Karpas-422 (cell line): ENCODE measurements around the gene SPATA33. TPM values are rescaled to one million over a fixed set of nuclear protein-coding genes. Genes with fewer than 3 reads are reported as not detected.
"Not testable (repeated sequence)": the region's sequence is repeated elsewhere in the genome, so short reads cannot be mapped to it uniquely, and the experiment has no call there.

ENCODE experiments used
- DNase-seq: peaks from one replicate; pipeline ENCODE4 v3.0.0-alpha.2; 2015
- H2AFZ ChIP-seq: fragments of 200-600 bp; sonication (generic); 2 replicates; pipeline ENCODE4 v1.6.1; 2014; ENCODE audit warnings: antibody characterized with exemption, low read length, mixed read lengths
- H3K27ac ChIP-seq: fragments of 200-600 bp; sonication (generic); 2 replicates; pipeline ENCODE4 v1.5.1; 2014; ENCODE audit warnings: mild to moderate bottlenecking, low read length, moderate library complexity
- H3K27me3 ChIP-seq: fragments of 200-600 bp; sonication (generic); 2 replicates; pipeline ENCODE4 v1.6.1; 2014; ENCODE audit warnings: low read length, mixed read lengths
- H3K36me3 ChIP-seq: fragments of 200-600 bp; sonication (generic); 2 replicates; pipeline ENCODE4 v1.6.1; 2014; ENCODE audit warnings: low read length, mixed read lengths; ENCODE audit not compliant: insufficient read depth
- H3K4me1 ChIP-seq: fragments of 200-600 bp; sonication (generic); 2 replicates; pipeline ENCODE4 v1.6.1; 2014; ENCODE audit warnings: mild to moderate bottlenecking, low read length, mixed read lengths
- H3K4me2 ChIP-seq: fragments of 200-600 bp; sonication (generic); 2 replicates; pipeline ENCODE4 v1.6.1; 2014; ENCODE audit warnings: low read length, low read depth, mild to moderate bottlenecking; ENCODE audit not compliant: poor library complexity, severe bottlenecking
- H3K4me3 ChIP-seq: fragments of 200-600 bp; sonication (generic); 2 replicates; pipeline ENCODE4 v1.5.1; 2014; ENCODE audit warnings: mild to moderate bottlenecking, antibody characterized with exemption, low read length, mixed read lengths
- H3K79me2 ChIP-seq: fragments of 200-600 bp; sonication (generic); 2 replicates; pipeline ENCODE4 v1.6.1; 2014; ENCODE audit warnings: mild to moderate bottlenecking, low read length, mixed read lengths
- H3K9ac ChIP-seq: fragments of 200-600 bp; sonication (generic); 2 replicates; pipeline ENCODE4 v1.6.0; 2014; ENCODE audit warnings: low read length
- H3K9me2 ChIP-seq: fragments of 200-600 bp; sonication (generic), shearing (Covaris generic); replicated peaks from 2 replicates; pipeline ENCODE4 v1.6.0; 2014; ENCODE audit warnings: mild to moderate bottlenecking, low read length, moderate library complexity; ENCODE audit not compliant: insufficient read depth
- H3K9me3 ChIP-seq: fragments of 300-700, 200-600 bp; sonication (generic); 2 replicates; pipeline ENCODE4 v1.6.1; 2014; ENCODE audit warnings: low read length, mixed read lengths
- H4K20me1 ChIP-seq: fragments of 200-600 bp; sonication (generic); 2 replicates; pipeline ENCODE4 v1.6.1; 2014; ENCODE audit warnings: mild to moderate bottlenecking, antibody characterized with exemption, low read length, low read depth; ENCODE audit not compliant: insufficient read depth
- total RNA-seq: library from RNA; depleted of rRNA; stranded (reverse); fragments of >200 nt; shearing (Covaris generic); gene quantifications from 2 replicates; pipeline ENCODE4 v1.2.3, GENCODE V29; 2014; ENCODE audit warnings: low replicate concordance

The SPATA33 gene
- total RNA-seq, 1 experiment from 2014 or later: 5.1 TPM

DNA sequence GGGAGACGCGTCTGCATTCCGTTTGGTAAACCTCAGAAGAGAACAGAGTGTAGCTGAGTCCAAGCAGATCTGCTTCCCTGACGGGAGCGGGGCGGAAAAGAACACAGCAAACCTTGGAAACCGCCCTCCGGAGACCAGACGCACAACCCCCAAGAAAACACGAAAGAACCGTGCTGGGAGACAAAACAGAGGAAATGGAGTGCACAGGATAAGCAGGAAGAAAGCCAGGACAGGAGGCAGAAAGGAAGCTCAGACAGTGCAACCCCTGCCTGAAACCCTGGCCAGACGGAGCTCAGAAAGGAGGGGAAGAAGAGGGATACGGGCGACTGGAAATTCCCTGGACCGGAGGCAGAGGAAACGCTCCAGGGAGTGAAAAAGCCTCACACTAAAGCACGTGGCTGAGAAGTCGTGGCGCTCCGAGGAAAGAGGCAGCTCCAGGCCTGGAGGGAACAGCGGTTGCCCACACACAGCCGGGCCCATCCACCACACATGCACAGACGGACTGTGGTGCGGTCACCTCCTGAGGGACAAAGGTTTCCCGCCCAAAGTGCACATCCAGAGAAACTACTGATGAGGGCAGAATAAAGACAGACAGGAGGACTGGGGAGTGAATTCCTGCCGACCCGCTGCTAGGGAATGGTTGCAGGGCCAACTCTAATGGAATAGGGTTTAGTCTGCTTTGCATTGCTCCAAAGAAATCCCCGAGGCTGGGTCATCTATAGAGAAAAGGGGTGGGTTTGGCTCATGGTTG lies 34.0 kb upstream of the SPATA33 start:
- Histone ChIP-seq H3K27ac (no peak overlapping the region), H3K27me3 (no peaks in the 10 kb centered on the region), H3K4me3 (no peak overlapping the region), H3K9ac (no peak overlapping the region), H3K4me2 (no peak overlapping the region), H3K79me2 (no peaks in the 10 kb centered on the region), H3K9me3 (no peaks in the 10 kb centered on the region), H4K20me1 (no peaks in the 10 kb centered on the region; the same call in 1 of the 2 replicates), H3K9me2 (no peaks in the 10 kb centered on the region), H3K4me1 (peaks cover 9% of the 10 kb centered on the region), H2AFZ (no peak overlapping the region), H3K36me3 (no peaks in the 10 kb centered on the region)
- DNase-seq: no peak

DNA sequence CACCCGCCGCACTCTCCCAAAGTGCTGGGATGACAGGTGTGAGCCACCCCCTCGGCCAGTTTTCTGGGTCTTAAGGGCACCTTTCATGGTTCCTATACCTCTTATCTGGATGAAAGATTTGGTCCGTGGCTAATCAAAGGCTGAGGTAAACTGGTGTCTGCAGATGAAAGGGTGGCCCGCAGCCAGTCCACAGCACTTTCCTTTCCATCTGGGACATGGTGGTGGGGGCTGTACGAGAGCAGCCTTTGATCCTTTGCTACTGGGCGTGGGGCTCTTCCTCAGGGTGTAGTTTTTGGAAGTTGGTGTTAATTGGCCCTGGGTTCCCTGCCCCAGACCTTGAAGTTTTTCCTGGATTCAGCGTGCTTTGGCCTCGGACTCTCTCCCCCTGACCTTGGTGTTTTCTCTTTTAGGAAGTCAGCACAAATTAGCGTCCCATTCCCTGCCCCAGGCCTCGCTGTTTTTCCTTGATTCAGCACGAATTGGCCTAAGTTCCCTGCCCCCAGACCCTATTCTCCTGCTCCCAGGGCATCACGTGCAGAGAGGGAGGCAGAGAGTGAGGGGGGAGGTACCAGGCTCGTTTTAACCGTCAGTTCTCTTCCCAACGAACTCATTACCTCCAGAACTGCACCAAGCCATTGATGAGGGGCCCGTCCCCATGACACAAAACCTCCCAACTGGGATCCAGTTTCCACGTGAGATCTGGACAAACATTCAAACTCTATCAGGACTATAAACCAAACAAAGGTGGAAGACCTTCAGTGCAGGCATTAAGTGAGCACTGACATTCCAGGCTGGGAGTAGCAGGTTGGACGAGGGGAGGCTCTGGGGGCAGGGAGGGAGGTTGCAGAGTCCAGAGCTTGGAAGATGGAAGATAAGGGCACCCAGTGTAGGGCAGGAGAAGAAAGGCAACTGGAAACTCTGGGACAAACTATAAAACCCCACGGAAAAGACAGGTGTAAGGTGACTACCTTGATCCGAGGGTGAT lies 32.6 kb upstream of the SPATA33 start:
- Histone ChIP-seq H3K9me2 (no peaks in the 10 kb centered on the region), H3K36me3 (no peaks in the 10 kb centered on the region), H3K27me3 (no peaks in the 10 kb centered on the region), H3K4me2 (no peak overlapping the region), H3K9ac (no peak overlapping the region), H3K4me1 (peaks cover 7% of the 10 kb centered on the region), H3K4me3 (no peak overlapping the region), H3K27ac (no peak overlapping the region), H2AFZ (no peak overlapping the region), H4K20me1 (no peaks in the 10 kb centered on the region; the same call in 1 of the 2 replicates), H3K79me2 (no peaks in the 10 kb centered on the region), H3K9me3 (no peaks in the 10 kb centered on the region)
- DNase-seq: no peak

DNA sequence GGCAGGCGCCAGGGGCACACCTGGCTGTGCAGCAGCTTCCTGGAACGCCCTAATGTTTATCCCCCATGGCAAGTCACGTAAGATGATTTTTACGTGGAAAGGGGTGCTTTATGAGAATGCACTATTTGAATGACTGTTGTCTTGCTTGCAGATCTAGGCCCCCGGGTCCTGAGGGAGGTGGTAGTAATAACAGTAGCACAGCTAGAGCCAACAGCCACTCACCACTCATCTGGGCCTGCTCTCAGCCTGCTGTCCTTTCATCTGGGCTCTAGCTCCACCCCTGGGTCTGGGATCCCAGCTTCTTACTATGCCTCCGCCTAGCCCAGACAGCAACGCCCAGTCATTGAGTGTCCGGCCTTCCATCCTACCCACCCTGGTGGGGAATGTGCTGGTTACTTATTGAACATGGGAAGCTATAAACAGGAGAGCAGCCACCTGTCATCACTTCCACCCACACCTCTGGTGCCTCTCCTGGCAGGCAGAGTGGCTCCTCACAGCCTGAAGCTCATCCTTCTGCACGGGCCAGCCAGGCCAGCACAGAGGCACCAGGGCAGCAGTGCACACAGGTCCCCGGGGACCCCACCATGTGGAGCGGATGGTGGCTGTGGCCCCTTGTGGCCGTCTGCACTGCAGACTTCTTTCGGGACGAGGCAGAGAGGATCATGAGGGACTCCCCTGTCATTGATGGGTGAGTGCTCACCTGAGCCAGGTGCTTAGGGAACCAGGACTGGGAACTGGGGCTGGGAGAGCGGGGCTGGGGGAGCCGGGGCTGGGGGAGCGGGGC lies 27.6 kb upstream of the SPATA33 start:
- Histone ChIP-seq H3K36me3 (no peaks in the 10 kb centered on the region), H3K27me3 (no peaks in the 10 kb centered on the region), H3K4me2 (no peak overlapping the region), H3K9me3 (no peaks in the 10 kb centered on the region), H3K9me2 (no peaks in the 10 kb centered on the region), H2AFZ (no peak overlapping the region), H3K27ac (no peak overlapping the region), H3K79me2 (no peaks in the 10 kb centered on the region), H3K4me3 (no peak overlapping the region), H3K4me1 (no peaks in the 10 kb centered on the region), H3K9ac (no peak overlapping the region), H4K20me1 (no peaks in the 10 kb centered on the region)
- no peak for DNase-seq

DNA sequence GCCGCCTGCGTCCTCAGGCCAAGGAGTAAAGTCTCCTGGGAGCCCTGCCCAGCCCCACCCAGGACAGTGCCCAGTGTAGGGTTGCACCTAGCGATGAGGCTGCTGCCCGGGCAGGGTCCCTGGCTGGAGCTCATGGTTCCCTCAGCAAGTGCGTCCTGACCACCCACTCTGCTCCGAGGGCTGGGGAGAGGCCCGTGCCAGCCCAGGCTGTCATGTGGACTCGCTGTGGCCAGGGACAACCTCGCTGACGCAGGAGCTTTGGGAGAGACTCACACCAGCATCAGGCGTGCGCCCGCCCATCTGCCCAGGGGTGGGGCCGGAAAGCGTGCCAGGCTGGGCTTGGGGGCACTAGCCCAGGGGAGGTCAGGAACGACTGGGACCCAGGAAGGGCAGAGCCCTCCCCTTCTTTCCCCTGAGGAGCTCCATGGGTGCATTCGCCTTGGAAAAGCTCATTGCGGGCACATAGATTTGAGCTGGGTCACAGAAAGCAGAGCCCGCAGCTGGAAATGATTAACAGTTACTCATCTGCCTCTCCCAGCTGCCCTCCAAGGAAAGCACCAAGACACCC lies 24.5 kb upstream of the SPATA33 start:
- no peaks in the 10 kb centered on the region for H3K36me3 ChIP-seq
- H3K27me3 ChIP-seq: no peaks in the 10 kb centered on the region
- H4K20me1 ChIP-seq: no peaks in the 10 kb centered on the region
- no peak overlapping the region for H2AFZ ChIP-seq
- no peak overlapping the region for H3K4me2 ChIP-seq
- H3K9ac ChIP-seq: no peak overlapping the region
- H3K79me2 ChIP-seq: no peaks in the 10 kb centered on the region
- no peak overlapping the region for H3K27ac ChIP-seq
- H3K4me1 ChIP-seq: no peaks in the 10 kb centered on the region
- no peaks in the 10 kb centered on the region for H3K9me2 ChIP-seq
- no peaks in the 10 kb centered on the region for H3K9me3 ChIP-seq
- no peak overlapping the region for H3K4me3 ChIP-seq
- DNase-seq: no peak

- not testable (repeated sequence) for H3K27ac ChIP-seq, H3K9me2 ChIP-seq, H3K79me2 ChIP-seq, H3K4me3 ChIP-seq, H2AFZ ChIP-seq, H3K9ac ChIP-seq, H3K9me3 ChIP-seq, H3K4me2 ChIP-seq, H3K36me3 ChIP-seq, H3K4me1 ChIP-seq, H3K27me3 ChIP-seq, DNase-seq, H4K20me1 ChIP-seq
Measured at GRCh38 chr16:89634463-89635385, 22.9 kb upstream of the SPATA33 start.

DNA sequence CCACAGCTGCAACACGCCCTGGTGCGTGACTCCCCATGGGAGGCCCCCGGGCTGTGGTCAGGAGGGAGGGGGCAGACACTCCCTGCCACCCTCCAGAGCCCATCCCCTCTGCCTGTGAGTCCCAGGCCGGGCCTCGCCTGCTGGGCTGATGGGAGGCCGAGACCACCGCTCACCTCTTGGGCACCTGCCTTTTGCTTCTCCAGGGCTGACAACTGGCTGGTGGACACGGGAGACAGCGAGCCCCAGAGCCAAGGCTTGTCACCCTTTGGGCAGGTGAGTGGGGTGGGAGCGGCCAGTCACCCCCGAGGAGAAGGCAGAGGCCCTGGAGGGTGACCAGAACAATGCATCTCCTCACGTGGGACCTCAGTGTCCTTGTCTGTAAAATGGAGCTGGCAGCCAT lies 21.0 kb upstream of the SPATA33 start:
- Histone ChIP-seq H3K9me3 (no peaks in the 10 kb centered on the region), H3K79me2 (no peaks in the 10 kb centered on the region), H3K36me3 (no peaks in the 10 kb centered on the region), H3K9ac (no peak overlapping the region), H3K9me2 (no peaks in the 10 kb centered on the region), H4K20me1 (0 out of 2 replicates have a peak, but pooled peaks cover 2% of the 10 kb centered on the region), H3K4me2 (no peak overlapping the region), H3K27ac (no peak overlapping the region), H2AFZ (no peak overlapping the region), H3K4me3 (no peak overlapping the region), H3K27me3 (no peaks in the 10 kb centered on the region), H3K4me1 (no peaks in the 10 kb centered on the region)
- DNase-seq: no peak

- no peaks in the 10 kb centered on the region for H3K36me3 ChIP-seq
- no peaks in the 10 kb centered on the region for H3K9me2 ChIP-seq
- H3K27ac ChIP-seq: no peak overlapping the region
- no peak overlapping the region for H2AFZ ChIP-seq
- H3K9ac ChIP-seq: no peak overlapping the region
- no peak overlapping the region for H3K4me2 ChIP-seq
- no peaks in the 10 kb centered on the region for H3K79me2 ChIP-seq
- no peaks in the 10 kb centered on the region for H3K4me1 ChIP-seq
- 0 out of 2 replicates have a peak, but pooled peaks cover 4% of the 10 kb centered on the region for H4K20me1 ChIP-seq
- no peaks in the 10 kb centered on the region for H3K27me3 ChIP-seq
- no peak overlapping the region for H3K4me3 ChIP-seq
- H3K9me3 ChIP-seq: no peaks in the 10 kb centered on the region
- peak; percentile 53 for DNase-seq
Measured at GRCh38 chr16:89637379-89637778, 20.3 kb upstream of the SPATA33 start.
